ENCODE results near the gene MRPL39.

- no peak for TF ChIP-seq POLR2A (IDR thresholded peaks at IDR 0.05)
- no peak for TF ChIP-seq POLR2AphosphoS5 (IDR thresholded peaks at IDR 0.05)
- TF ChIP-seq CTCF (IDR thresholded peaks at IDR 0.05), result no peak
- TF ChIP-seq EP300 (IDR thresholded peaks at IDR 0.05), result no peak
Measured at GRCh38 chr21:25635310-25635709, 28.0 kb upstream of the MRPL39 start.

All from upper lobe of left lung (tissue), 4 donors.